Panc1 (cell line): ENCODE data around the gene LLGL2. TPM values are rescaled to one million over a fixed set of nuclear protein-coding genes. Genes with fewer than 3 reads are reported as not detected.

ENCODE experiments used
- ATAC-seq: fragments of 200-7000 bp; cut with Tn5 transposase; 2 replicates; pipeline ENCODE4 v1.9.1; 2020; ENCODE audit warnings: mild to moderate bottlenecking, moderate library complexity
- BruUV-seq: library from RNA; stranded (reverse); fragments of 400-500 nt; replicated peaks from 2 replicates; lab custom pipeline; 2021; lab: Mats Ljungman, UMichigan
- CTCF ChIA-PET: fragments of 300-600 bp; sonication (Branson Sonifier 250); formaldehyde crosslinking; loops from one replicate; lab custom pipeline; 2022; ENCODE audit warnings: antibody characterized with exemption; lab: Charles Lee
- POLR2A ChIA-PET: fragments of 300-600 bp; sonication (Branson Sonifier 250); formaldehyde crosslinking; loops from one replicate; lab custom pipeline; 2022; ENCODE audit warnings: antibody characterized with exemption; lab: Charles Lee
- DNase-seq: peaks from one replicate; pipeline ENCODE4 v3.0.0-alpha.2; 2010; ENCODE audit warnings: low read depth, low spot score
- H3K27ac ChIP-seq: 2 replicates; pipeline ENCODE4 v1.5.1; 2011; ENCODE audit warnings: mild to moderate bottlenecking, low read length, inconsistent platforms
- H3K27me3 ChIP-seq: fragments of 200-500 bp; sonication (Bioruptor generic); 2 replicates; pipeline ENCODE4 v1.6.0; 2014; ENCODE audit warnings: low read length, inconsistent platforms; ENCODE audit not compliant: control insufficient read depth, insufficient read depth
- H3K36me3 ChIP-seq: fragments of 200-500 bp; sonication (Bioruptor generic); 2 replicates; pipeline ENCODE4 v1.5.1; 2014; ENCODE audit warnings: inconsistent platforms, mild to moderate bottlenecking, low read length, moderate library complexity; ENCODE audit not compliant: control insufficient read depth, insufficient read depth
- H3K4me1 ChIP-seq: 2 replicates; pipeline ENCODE4 v1.5.1; 2011; ENCODE audit warnings: inconsistent platforms, mild to moderate bottlenecking, low read length, moderate library complexity; ENCODE audit not compliant: control insufficient read depth, insufficient read depth
- H3K4me3 ChIP-seq, 2 experiments: 2 replicates each; pipeline ENCODE4 v1.5.1; 2011 to 2012; ENCODE audit warnings: low read depth in 2 of 2, low read length in 2 of 2, mild to moderate bottlenecking in 2 of 2, inconsistent platforms in 1 of 2, moderate library complexity in 1 of 2
- H3K9me3 ChIP-seq: fragments of 200-500 bp; sonication (Bioruptor generic); 2 replicates; pipeline ENCODE4 v1.5.1; 2014; ENCODE audit warnings: low read depth, mild to moderate bottlenecking, inconsistent platforms, low read length, moderate library complexity; ENCODE audit not compliant: control insufficient read depth, insufficient read depth
- CTCF ChIP-seq: fragments of 450-650 bp; IDR thresholded peaks from 2 replicates; pipeline ENCODE4 v1.5.1; 2017; ENCODE audit warnings: mild to moderate bottlenecking
- POLR2AphosphoS5 ChIP-seq: IDR thresholded peaks from 2 replicates; pipeline ENCODE4 v1.6.1; 2012; ENCODE audit warnings: mild to moderate bottlenecking, low read depth, low read length, moderate library complexity
- REST ChIP-seq, 2 experiments: IDR thresholded peaks; 2 replicates each; pipeline ENCODE4 v1.6.1; 2011 to 2012; ENCODE audit warnings: low read depth in 2 of 2, control low read depth in 1 of 2, low read length in 1 of 2, mild to moderate bottlenecking in 1 of 2, moderate library complexity in 1 of 2; ENCODE audit not compliant: insufficient read depth in 1 of 2
- SIN3A ChIP-seq: IDR thresholded peaks from 2 replicates; pipeline ENCODE4 v1.6.1; 2012; ENCODE audit warnings: low read depth, mild to moderate bottlenecking, low read length, moderate library complexity, borderline replicate concordance; ENCODE audit not compliant: insufficient read depth
- TCF7L2 ChIP-seq: IDR thresholded peaks from 2 replicates; pipeline ENCODE4 v1.6.1; 2011; ENCODE audit warnings: mild to moderate bottlenecking, low read depth, low read length, inconsistent platforms
- in situ Hi-C: cut with HindIII; loops from 2 replicates; pipeline ENCODE4 v1.10.0; 2016; ENCODE audit warnings: low sequenced_read_pairs, low pct_unique_long_range_greater_than_20kb
- intact Hi-C: fragments of 100-400 bp; cut with micrococcal nuclease; formaldehyde crosslinking; loops from one replicate; pipeline ENCODE4 v1.10.0; 2022; ENCODE audit not compliant: unreplicated experiment
- total RNA-seq: library from RNA; stranded (reverse); gene quantifications from one replicate; pipeline ENCODE4 v1.2.1, GENCODE V29; 2021; ENCODE audit not compliant: unreplicated experiment

Gene LLGL2
- total RNA-seq, 1 experiment from 2014 or later = 201 TPM

GRCh38 chr17:75614556-75615270, 89.2 kb downstream of the LLGL2 start:
- ChIA-PET CTCF (interaction anchor here (0.7 to 2.3 kb wide), 4 partner anchors 13 to 110 kb away, joined by 3 to 12 read pairs (median 4); partner anchors contain the start of gene SMIM5), POLR2A (no interaction called here)
- no peak for ATAC-seq
- no TSS peak for BruUV-seq
- no peak overlapping the region for H3K27ac ChIP-seq
- no peaks in the 10 kb centered on the region for H3K36me3 ChIP-seq
- no peak for DNase-seq
- H3K27me3 ChIP-seq = no peaks in the 10 kb centered on the region
- H3K4me1 ChIP-seq = no peaks in the 10 kb centered on the region
- intact Hi-C loops (no loop called here), in situ Hi-C loops (no loop called here)
- H3K9me3 ChIP-seq = no peaks in the 10 kb centered on the region
- TF ChIP-seq POLR2AphosphoS5 (no peak), SIN3A (no peak), REST (IDR thresholded peaks at IDR 0.05; ENCODE audit: insufficient read depth in 1 of 2, low read depth in 2 of 2, low read length in 1 of 2) (no peak), TCF7L2 (no peak), CTCF (no peak)
- H3K4me3 ChIP-seq = no peak overlapping the region

GRCh38 chr17:75615301-75615700, 89.8 kb downstream of the LLGL2 start:
- in situ Hi-C loops (no loop called here), intact Hi-C loops (no loop called here)
- ChIA-PET CTCF (interaction anchor here (0.7 to 0.8 kb wide), 2 partner anchors 18 to 110 kb away, joined by 3 read pairs; partner anchors contain the start of gene SMIM5), POLR2A (no interaction called here)
- Histone ChIP-seq H3K36me3 (no peaks in the 10 kb centered on the region), H3K4me3 (no peak overlapping the region), H3K9me3 (no peaks in the 10 kb centered on the region), H3K27me3 (no peaks in the 10 kb centered on the region), H3K4me1 (no peaks in the 10 kb centered on the region), H3K27ac (no peak overlapping the region)
- no TSS peak for BruUV-seq
- peak; percentile 50 for ATAC-seq
- TF ChIP-seq SIN3A = no peak
- TF ChIP-seq CTCF = peak; percentile 64
- TF ChIP-seq REST (IDR thresholded peaks at IDR 0.05; ENCODE audit: insufficient read depth in 1 of 2, low read depth in 2 of 2, low read length in 1 of 2) = no peak
- no peak for DNase-seq
